Fibroblast of skin of scalp (primary cell): ENCODE measurements around the gene CHST2.

Source experiments
- DNase-seq: peaks from one replicate; pipeline ENCODE4 v3.0.0-alpha.2; 2013

CHST2 gene

GRCh38 chr3:143132246-143132980 lies 12.8 kb downstream of the CHST2 start:
- DNase-seq: no peak

DNA sequence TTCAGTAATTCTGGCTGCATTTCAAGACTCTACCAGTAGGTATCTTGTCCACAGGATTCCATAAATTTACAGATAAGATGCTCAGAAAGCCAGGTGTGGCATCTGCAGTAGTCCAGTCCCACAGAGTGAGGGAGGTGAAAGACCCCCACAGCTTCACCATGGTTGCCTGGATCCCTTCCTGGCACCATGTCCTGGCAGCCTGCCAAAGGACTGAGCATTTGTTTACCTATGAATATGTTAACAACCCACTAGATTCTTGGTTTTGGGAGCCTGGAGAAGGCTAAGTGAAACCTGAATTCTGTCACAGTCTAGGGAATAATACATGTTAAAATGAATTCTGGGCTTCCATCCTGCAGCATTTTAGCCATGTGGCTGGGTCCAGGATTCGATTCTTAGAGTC lies 14.9 kb downstream of the CHST2 start:
- DNase-seq: no peak

DNA sequence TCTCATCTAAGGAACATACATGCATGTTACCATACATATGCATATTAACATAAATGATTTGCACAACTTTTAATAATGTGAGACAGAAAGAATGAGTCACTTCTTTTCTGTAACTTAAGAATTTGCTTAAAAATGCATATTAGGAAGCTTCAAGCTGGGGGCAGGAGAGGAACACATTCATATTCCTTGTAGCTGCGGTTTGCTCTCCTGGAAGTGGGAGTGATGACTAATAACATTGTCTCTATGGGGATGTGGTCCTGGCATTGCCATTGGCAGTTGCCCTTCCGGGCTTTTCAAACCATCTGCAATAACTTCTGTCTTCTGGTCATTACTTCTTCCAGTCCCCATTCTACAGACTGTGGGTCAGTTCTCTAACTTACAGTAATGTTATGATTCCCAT lies 15.6 kb downstream of the CHST2 start:
- peak; percentile 98 for DNase-seq

GRCh38 chr3:143137435-143138036 lies 18.0 kb downstream of the CHST2 start:
- DNase-seq: no peak

DNA sequence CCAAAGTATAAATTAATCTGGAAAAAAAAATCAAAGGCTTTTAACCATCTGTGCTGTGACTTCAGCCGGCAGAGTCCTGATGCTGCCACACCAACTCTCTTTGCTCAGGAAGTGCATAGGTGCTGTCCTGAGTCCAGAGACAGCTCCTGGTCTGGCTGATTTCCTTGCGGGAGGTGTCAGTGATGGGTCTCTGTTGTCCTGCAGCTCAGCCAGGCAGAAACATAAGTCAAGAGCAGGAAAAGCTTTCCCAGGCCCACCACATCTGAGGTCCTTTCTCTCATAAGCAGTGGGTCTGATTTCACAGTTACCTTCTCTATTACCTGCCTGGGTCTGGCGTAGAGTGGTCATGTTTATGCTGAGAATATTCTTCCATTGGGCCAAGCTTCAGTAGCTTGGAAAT lies 19.4 kb downstream of the CHST2 start:
- no peak for DNase-seq

DNA sequence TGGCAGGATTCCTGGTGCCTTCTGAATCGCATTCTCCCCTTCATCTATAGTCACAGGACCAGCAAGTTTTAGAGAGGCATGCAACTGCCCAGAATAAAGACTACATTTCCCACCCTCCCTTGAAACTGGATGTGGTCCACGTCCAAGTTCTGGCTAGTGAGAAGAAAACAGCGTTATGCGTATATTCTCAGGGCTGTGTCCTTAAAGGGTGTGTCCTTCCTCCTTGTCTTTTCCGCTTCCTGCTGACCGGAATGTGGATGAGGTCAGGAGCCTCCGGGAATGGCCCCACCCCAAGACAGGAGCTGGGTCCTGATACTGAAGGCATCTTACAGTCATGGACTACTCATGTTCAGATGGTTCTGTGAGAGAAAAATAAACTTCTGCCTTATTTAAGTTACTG lies 20.2 kb downstream of the CHST2 start:
- no peak for DNase-seq

GRCh38 chr3:143140550-143140949 lies 21.0 kb downstream of the CHST2 start:
- DNase-seq: no peak

DNA sequence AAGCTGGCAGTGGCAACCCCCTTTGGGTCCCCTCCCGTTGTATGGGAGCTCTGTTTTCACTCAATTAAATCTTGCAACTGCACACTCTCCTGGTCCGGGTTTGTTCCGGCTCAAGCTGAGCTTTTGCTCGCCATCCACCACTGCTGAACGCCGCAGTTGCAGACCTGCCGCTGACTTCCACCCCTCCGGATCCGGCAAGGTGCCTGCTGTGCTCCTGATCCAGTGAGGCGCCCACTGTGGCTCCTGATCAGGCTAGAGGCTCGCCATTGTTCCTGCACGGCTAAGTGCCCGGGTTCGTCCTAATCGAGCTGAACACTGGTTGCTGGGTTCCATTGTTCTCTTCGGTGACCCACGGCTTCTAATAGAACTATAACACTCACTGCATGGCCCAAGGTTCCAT lies 22.8 kb downstream of the CHST2 start:
- no peak for DNase-seq

- DNase-seq: no peak
These were observed 26.3 kb downstream of the CHST2 start for GRCh38 chr3:143145906-143146305.

DNA sequence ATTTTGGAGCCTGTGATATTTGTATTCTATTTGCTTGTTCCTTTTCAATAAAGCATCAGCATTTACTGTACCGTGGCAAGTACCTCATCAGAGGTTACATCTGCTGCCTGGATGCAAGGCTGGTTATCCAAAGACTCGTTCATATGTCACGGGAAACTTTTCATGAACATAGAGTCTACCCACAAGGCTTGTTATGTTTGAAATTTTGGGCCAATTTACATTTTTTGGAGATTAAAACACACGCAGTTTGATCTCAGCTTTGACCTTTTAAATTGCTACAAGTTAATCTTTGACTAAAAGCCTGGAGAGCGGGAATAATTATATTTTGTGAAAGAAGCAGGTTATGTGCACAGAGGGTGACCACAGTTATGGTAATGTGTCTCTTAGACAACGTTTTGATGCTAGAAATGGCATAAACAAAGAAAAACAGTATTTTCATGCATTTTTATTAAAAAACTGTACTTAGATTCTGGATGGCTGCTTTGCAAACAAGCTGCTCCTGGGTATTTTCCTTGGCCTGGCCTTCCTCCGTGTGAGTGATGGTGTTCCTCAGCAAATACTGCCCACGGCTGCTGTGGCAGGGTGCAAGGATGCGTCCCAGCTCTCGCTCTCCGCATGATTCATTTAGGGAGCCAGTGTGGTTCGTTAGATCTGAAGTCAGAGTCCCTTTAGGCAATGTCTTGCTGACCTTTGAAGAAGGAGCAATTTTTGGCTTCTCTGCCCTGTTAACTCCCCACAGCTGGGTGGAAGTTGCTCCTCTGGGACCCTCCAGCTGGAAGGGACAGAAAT lies 27.1 kb downstream of the CHST2 start:
- no peak for DNase-seq

GRCh38 chr3:143147707-143148106 lies 28.1 kb downstream of the CHST2 start:
- no peak for DNase-seq

- no peak for DNase-seq
These were observed 30.5 kb downstream of the CHST2 start for GRCh38 chr3:143150071-143150470.

DNA sequence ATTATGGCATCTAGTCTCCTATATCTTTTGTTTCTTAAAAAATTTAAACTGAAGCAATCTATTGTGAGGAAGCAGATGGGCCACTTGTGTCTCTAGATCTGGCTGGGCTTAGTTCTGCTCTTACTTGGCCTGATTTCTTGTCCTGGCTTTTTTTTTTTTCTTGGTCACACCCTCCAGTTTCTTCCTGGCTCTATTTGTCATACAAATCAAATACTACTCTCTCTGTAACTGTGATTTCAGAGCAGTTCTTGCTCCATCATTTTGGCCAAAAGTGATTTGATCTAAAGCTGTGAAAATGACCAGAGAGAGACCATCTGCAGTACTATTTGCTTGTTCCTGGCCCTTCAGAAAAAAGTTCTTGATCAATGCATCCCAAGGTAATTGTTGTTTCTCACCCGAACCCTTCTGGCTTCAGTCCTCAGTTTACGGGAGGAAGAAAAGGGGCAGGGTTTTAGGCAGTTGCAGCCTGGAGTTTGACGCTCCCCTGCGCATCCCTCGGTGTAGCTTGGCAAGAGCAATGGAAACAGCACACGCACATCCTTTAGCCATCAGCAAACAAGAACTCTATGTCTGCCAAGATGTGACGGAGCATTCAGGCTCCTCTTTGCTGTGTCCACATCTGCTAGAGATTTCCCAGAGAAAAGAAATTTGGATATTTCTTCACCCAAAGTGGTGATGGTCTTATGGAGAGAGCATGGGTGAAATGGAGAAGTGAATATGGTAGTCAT lies 31.6 kb downstream of the CHST2 start:
- no peak for DNase-seq

GRCh38 chr3:143152043-143152442 lies 32.5 kb downstream of the CHST2 start:
- DNase-seq: no peak

DNA sequence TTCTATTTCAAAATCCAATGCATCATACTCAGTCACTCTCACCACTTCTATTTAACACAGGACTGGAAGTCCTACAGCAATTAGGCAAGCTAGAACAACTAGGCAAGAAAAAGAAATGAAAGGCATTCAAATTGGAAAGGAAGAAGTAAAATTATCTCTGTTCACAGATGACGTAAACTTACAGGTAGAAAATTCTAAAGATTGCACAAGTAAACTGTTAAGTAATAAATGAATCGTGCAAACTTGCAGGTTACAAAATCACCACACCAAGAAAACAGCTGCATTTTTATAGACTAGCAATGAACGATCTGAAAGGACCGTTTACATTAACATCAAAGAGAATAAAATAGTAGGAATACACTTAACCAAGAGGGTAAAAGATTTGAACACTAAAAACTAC lies 36.2 kb downstream of the CHST2 start:
- no peak for DNase-seq

DNA sequence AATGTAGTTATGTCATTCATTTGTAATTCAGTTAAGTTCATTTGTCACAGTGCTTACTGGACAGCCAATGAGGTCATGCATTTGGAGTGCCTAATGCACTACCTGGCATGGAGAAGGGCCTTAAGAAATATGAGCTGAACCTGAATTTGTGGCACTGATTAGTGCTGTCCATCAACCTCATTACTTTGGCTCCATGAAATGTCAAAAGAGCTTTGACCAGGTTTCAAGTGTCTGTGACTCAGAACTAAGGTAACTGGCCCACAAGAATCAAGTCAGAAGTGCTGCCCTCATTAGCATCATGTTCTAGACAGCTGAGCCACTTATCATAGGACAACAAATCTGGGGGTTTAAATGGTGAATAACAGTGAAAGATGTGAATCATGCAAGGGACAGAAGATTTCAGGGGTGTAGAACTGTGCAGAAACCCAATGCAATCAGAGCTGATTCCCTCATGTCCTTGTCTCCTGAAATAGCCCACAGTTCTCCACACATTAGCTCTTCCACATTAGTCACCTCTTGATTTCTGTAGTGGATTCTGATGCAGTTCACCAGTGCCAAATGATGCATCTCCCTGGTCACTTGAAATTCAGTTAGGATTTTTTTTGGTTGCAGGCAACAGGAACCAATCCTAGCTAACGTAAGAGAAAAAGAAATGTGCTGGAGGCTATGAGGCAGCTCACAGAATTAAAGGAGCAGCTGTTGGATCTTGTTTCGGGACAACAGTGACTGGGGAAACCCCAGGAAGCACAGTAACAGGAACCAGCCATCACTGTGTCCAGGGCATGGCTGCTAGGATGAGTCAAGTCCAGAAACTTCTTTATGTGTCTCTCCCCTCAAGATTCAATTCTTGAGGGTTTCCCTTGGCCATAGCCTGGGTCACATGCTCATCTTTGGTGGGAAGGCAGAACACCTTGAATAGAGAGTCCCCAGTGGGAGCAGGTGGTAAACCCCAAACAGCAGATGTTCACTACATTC lies 38.7 kb downstream of the CHST2 start:
- DNase-seq: no peak

DNA sequence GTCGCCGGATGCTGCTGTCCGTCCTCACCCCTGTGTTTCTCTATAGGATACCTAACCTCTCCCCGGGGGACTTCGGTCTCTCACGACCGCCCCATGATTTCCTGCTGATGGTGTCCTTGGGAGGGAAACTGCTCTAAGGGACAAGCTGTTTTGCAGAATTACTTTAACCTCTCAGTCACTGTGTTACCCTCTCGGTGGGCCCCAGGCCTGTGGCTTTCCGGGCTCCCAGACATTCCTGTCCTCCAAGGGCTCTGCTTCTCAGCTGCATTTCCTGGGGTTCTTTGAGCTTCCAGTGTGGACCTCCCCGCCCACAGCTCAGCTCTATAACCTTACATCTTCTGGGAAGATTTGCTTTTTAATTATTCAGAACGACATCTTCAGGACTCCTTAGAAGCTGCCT lies 40.9 kb downstream of the CHST2 start:
- DNase-seq: peak; percentile 20

DNA sequence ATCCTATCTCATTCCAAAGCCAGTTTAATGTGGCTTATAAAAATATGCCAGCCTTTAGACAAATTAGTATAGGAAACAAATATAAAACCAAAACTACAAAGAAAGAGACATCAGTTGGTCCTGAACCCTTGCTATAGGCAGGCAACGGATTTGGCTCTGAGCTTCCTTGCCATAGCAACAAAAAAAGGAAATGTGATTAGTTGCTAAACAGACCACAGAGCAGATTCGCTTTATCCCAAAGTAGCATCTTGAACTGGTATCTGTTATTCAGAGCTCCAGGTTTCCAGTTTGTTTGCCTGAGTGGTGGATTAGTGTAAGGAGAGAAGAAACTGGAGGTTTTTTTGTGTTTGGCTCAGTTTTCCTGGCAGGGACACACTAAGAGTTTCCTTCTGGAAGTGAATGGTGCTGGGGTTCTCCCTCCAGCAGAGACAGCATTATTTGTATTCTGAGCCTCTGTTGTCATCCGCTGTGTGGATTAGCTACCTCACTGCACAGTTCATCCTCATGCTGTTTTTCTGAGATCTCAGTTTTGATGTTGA lies 44.1 kb downstream of the CHST2 start:
- no peak for DNase-seq

DNA sequence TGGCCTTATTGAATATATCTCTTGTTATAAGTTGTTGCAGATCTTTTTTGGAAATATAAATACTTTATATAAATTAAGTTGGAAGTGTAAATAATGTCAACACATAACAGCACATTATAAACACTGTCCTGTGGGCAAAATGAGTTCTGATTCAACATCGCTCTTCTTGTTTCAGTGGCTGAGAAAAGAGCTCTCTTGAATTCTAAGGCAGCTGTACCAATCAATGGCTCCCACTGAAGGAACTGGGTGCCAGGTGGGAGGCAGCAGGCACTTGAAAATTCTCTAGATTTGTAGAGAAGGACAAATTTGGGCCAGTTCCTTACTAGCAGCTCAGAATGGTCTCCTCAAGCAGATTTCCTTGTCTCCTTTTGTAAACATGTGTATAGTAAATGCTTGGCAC lies 45.6 kb downstream of the CHST2 start:
- DNase-seq: no peak

DNA sequence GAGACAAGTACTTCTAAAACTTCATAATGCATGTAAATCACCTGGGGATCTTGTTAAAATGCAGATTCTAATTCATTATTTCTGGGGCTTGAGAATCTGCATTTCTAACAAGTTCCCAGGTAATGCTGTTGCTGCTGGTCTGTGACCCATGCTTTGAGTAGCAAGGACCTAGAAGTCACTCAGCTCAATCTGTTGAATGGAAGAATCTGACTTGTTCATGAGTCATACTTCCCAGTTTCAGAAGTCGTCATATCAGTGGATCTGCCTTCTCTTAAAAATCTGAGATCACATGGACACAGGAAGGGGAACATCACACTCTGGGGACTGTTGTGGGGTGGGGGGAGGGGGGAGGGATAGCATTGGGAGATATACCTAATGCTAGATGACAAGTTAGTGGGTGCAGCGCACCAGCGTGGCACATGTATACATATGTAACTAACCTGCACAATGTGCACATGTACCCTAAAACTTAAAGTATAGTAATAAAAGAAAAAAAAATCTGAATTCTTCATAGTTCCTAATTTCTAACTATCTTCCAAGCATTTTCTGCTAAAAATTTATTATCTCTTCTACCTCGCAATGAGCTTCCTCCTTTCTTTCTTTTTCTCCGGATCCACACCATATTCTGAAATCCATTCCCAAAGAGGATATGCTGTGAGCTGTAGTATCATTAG lies 46.2 kb downstream of the CHST2 start:
- peak; percentile 49 for DNase-seq

GRCh38 chr3:143166376-143166775 lies 46.8 kb downstream of the CHST2 start:
- DNase-seq: no peak
